DND-41 (cell line): Measurements from ENCODE around the gene GAS7.

ENCODE experiments used
- ATAC-seq: fragments of 200-7000 bp; cut with Tn5 transposase; 3 replicates; pipeline ENCODE4 v1.9.1; 2021; ENCODE audit warnings: low read depth; ENCODE audit not compliant: insufficient read depth
- DNase-seq: peaks from one replicate; pipeline ENCODE4 v3.0.0-alpha.2; 2020
- H2AFZ ChIP-seq: 2 replicates; pipeline ENCODE4 v1.6.0; 2012; ENCODE audit warnings: low read depth, low read length
- H3K27ac ChIP-seq: 2 replicates; pipeline ENCODE4 v1.5.1; 2012; ENCODE audit warnings: low read length, inconsistent platforms
- H3K27me3 ChIP-seq: fragments of 200-600 bp; sonication (generic); 2 replicates; pipeline ENCODE4 v1.6.0; 2012; ENCODE audit warnings: low read length, mild to moderate bottlenecking, inconsistent platforms; ENCODE audit not compliant: insufficient read depth, poor library complexity
- H3K36me3 ChIP-seq: 2 replicates; pipeline ENCODE4 v1.5.1; 2012; ENCODE audit warnings: low read length, inconsistent platforms; ENCODE audit not compliant: insufficient read depth
- H3K4me1 ChIP-seq: 2 replicates; pipeline ENCODE4 v1.5.1; 2012; ENCODE audit warnings: mild to moderate bottlenecking, low read length; ENCODE audit not compliant: insufficient read depth
- H3K4me2 ChIP-seq: 2 replicates; pipeline ENCODE4 v1.6.0; 2012; ENCODE audit warnings: mild to moderate bottlenecking, moderate library complexity, low read length, inconsistent platforms; ENCODE audit not compliant: insufficient read depth
- H3K4me3 ChIP-seq, 2 experiments: fragments of 200-600 bp in 1 of 2; shearing (Covaris generic) in 1 of 2; 2 replicates each; pipeline ENCODE4 v1.5.1; 2012 to 2016; ENCODE audit warnings: inconsistent platforms in 2 of 2, low read length in 2 of 2, mild to moderate bottlenecking in 2 of 2, low read depth in 1 of 2, moderate library complexity in 1 of 2
- H3K79me2 ChIP-seq: 2 replicates; pipeline ENCODE4 v1.6.0; 2012; ENCODE audit warnings: low read length, inconsistent platforms; ENCODE audit not compliant: insufficient read depth
- H3K9ac ChIP-seq: 2 replicates; pipeline ENCODE4 v1.6.0; 2012; ENCODE audit warnings: low read depth, mild to moderate bottlenecking, inconsistent platforms, low read length, moderate library complexity
- H3K9me3 ChIP-seq: 2 replicates; pipeline ENCODE4 v1.5.1; 2012; ENCODE audit warnings: low read length, moderate library complexity, mild to moderate bottlenecking, inconsistent platforms; ENCODE audit not compliant: insufficient read depth, severe bottlenecking
- H4K20me1 ChIP-seq: 2 replicates; pipeline ENCODE4 v1.6.0; 2012; ENCODE audit warnings: low read length; ENCODE audit not compliant: insufficient read depth
- CTCF ChIP-seq: IDR thresholded peaks from 2 replicates; pipeline ENCODE4 v1.5.1; 2012; ENCODE audit warnings: borderline replicate concordance, low read length, moderate library complexity, mild to moderate bottlenecking; ENCODE audit not compliant: poor library complexity, severe bottlenecking; ENCODE audit errors: extremely low read depth
- EZH2 ChIP-seq: IDR thresholded peaks from 3 replicates; pipeline ENCODE4 v1.6.1; 2012; ENCODE audit warnings: borderline replicate concordance, low read depth, mild to moderate bottlenecking, moderate library complexity, low read length, inconsistent platforms; ENCODE audit not compliant: severe bottlenecking

The GAS7 gene

GRCh38 chr17:10211666-10212065 lies 13.3 kb upstream of the GAS7 start:
- DNase-seq: no peak
- no peaks in the 10 kb centered on the region for H3K9me3 ChIP-seq
- no peaks in the 10 kb centered on the region for H3K79me2 ChIP-seq
- no peaks in the 10 kb centered on the region for H3K36me3 ChIP-seq
- TF ChIP-seq CTCF (no peak), EZH2 (no peak)
- no peak overlapping the region for H3K9ac ChIP-seq
- no peak for ATAC-seq
- no peaks in the 10 kb centered on the region for H4K20me1 ChIP-seq
- no peak overlapping the region for H3K4me2 ChIP-seq
- H2AFZ ChIP-seq: no peak overlapping the region
- no peak overlapping the region for H3K4me3 ChIP-seq
- no peaks in the 10 kb centered on the region for H3K4me1 ChIP-seq
- H3K27me3 ChIP-seq: no peaks in the 10 kb centered on the region
- H3K27ac ChIP-seq: no peak overlapping the region

GRCh38 chr17:10210151-10210574 lies 11.8 kb upstream of the GAS7 start:
- ATAC-seq: no peak
- H3K4me2 ChIP-seq: no peak overlapping the region
- no peak for DNase-seq

GRCh38 chr17:10208604-10209193 lies 10.3 kb upstream of the GAS7 start:
- Histone ChIP-seq H3K4me3 (no peak overlapping the region), H3K4me1 (no peaks in the 10 kb centered on the region), H3K9me3 (peaks cover 12% of the 10 kb centered on the region), H3K79me2 (no peaks in the 10 kb centered on the region), H2AFZ (no peak overlapping the region), H3K27me3 (no peaks in the 10 kb centered on the region), H3K9ac (no peak overlapping the region), H3K4me2 (no peak overlapping the region), H3K27ac (no peak overlapping the region), H3K36me3 (no peaks in the 10 kb centered on the region), H4K20me1 (no peaks in the 10 kb centered on the region)
- DNase-seq: no peak
- ATAC-seq: no peak
- TF ChIP-seq CTCF: no peak
- no peak for TF ChIP-seq EZH2

More at GRCh38 chr17:10210151-10210574, 11.8 kb upstream of the GAS7 start:
- Histone ChIP-seq H2AFZ (no peak overlapping the region), H3K9me3 (peaks cover 10% of the 10 kb centered on the region), H3K4me1 (no peaks in the 10 kb centered on the region), H3K27ac (no peak overlapping the region), H3K79me2 (no peaks in the 10 kb centered on the region), H3K36me3 (no peaks in the 10 kb centered on the region), H3K9ac (no peak overlapping the region), H3K4me3 (no peak overlapping the region), H4K20me1 (no peaks in the 10 kb centered on the region), H3K27me3 (no peaks in the 10 kb centered on the region)
- TF ChIP-seq EZH2 (no peak), CTCF (no peak)
